Sigmoid colon (tissue), 3 donors: ENCODE measurements around the gene ZFPM1.

Source experiments
- POLR2A ChIP-seq, 2 donors: fragments of 450-650 bp; IDR thresholded peaks; one replicate each; pipeline ENCODE4 v1.6.1; 2016; ENCODE audit warnings: antibody characterized with exemption in 2 of 2, mild to moderate bottlenecking in 2 of 2, moderate library complexity in 2 of 2
- TF ChIP-seq, protein P1 (sequence below), 4 experiments: fragments of 450-650 bp in 3 of 4; fragments of 200-600 bp in 1 of 4; IDR thresholded peaks; one replicate each; pipeline ENCODE4 v1.5.1; 2016 to 2019; ENCODE audit warnings: antibody characterized with exemption in 4 of 4, mild to moderate bottlenecking in 3 of 4, moderate library complexity in 2 of 4

DNA sequence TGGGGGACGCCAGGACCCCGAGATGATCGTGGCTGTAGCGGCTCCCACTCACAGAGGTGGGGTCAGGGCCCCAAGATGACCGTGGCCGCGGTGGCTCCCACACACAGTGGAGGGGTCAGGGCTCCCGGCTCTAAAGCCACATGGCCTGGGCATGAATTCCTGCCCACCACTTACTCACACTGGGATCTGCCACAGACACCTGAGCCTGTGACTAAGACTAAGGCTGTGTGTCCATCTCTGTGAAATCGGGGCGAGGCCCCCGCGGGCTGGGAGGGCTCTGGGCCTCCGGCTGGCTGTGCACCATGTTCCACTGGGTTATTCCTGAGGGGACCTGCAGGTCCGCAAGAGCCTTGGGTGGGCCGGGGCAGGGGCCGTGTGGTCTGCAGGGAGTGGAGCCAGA lies 18.5 kb downstream of the ZFPM1 start:
- TF ChIP-seq, protein P1, sequence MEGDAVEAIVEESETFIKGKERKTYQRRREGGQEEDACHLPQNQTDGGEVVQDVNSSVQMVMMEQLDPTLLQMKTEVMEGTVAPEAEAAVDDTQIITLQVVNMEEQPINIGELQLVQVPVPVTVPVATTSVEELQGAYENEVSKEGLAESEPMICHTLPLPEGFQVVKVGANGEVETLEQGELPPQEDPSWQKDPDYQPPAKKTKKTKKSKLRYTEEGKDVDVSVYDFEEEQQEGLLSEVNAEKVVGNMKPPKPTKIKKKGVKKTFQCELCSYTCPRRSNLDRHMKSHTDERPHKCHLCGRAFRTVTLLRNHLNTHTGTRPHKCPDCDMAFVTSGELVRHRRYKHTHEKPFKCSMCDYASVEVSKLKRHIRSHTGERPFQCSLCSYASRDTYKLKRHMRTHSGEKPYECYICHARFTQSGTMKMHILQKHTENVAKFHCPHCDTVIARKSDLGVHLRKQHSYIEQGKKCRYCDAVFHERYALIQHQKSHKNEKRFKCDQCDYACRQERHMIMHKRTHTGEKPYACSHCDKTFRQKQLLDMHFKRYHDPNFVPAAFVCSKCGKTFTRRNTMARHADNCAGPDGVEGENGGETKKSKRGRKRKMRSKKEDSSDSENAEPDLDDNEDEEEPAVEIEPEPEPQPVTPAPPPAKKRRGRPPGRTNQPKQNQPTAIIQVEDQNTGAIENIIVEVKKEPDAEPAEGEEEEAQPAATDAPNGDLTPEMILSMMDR (IDR thresholded peaks at IDR 0.05) = no peak
- TF ChIP-seq POLR2A (IDR thresholded peaks at IDR 0.05) = no peak
